ENCODE measurements around the gene CDYL.
"Not testable (repeated sequence)": the region's sequence is repeated elsewhere in the genome, so short reads cannot be mapped to it uniquely, and the experiment has no call there.

The CDYL gene

DNA sequence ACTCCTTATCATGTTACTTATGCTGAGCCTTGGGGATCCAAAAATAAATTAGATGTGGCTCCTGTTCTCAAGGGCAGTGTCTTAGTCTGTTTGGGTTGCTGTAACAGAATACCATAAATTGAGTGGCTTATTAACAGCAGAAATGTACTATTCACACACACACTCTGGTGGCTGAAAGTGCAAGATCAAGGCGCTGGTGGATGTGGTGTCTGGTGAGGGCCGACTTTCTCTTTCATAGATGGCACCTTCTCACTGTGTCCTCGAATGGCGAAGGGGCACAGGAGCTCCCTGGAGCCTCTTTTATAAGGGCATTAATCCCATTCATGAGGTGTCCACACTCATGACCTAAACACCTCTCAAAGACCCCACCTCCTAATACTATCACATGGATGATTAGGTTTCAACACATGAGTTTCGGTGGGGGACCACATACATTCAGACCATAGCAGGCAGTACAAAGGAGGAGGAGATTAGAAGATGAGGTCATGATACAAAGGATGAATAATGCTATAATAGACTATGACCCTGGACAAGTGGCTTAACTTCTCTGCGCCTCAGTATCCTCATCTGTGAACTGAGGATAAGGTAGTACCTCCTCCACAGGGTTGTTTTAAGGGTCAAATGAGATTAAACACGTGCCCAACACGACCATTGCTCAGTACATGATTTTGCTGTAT is 193.5 kb downstream of the CDYL start:
- no peak for DNase-seq

DNA sequence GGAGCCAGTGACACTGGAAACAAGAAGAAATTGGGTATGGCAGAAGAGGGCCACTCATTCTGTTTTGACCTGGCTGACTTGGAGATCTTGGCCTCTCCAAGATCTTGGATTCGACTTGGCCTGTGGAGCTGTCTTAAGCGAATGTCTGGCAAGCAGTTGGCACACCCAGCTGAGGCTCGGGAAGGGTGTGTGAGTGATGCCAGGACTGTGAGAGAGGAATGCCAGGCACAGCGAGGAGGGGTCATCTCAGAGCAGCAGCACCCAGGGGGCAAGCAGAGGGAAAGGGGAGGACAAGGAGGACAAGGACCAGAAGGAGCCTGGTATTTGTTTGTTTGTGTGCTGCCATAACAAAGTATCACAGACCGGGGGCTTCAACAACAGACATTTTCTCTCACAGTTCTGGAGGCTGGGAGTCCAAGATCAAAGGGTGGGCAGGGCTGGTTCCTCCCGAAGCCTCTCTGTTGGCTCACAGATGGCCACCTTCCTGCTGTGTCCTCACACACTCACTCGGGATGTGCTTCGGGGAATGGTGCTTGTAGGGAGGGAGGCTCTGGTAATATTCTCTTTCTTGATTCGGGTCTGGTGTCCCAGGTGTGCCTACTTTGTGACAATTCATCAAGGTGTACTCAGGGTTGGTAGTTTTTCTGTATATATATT is 194.7 kb downstream of the CDYL start:
- no peak for DNase-seq

DNA sequence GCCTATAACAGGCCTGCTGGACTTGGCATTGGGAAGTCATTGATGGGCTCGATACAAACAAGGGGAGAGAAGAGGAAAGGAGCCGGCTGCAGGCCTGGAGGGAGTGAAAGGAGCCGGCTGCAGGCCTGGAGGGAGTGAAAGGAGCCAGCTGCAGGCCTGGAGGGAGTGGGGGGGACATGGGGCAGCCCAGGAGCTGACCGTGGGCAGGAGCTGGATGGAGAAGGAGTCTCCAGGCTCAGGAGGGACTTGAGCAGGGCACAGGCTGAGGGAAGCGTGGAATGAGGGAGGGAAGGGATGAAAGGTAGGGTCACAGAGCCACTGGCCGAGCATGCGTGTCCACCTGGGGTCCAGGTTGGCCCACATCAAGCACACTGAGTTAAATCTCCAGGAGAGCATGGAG is 195.6 kb downstream of the CDYL start:
- DNase-seq, result no peak

DNA sequence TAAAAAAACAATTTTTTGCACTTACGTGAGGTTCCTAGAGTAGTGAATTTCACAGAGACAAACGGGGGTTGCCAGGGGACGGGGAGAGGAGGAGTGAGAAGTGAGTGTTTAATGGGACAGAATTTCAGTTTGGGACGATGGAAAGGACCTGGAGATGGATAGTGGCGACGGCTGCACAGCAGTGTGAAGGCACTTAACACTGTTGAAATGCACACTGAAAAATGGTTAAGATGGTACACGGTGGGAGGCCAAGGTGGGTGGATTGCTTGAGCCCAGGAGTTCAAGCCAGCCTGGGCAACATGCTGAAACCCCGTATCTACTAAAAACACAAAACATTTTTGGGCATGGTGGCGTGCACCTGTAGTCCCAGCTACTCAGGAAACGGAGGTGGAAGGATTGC is 196.2 kb downstream of the CDYL start:
- no peak for DNase-seq

DNA sequence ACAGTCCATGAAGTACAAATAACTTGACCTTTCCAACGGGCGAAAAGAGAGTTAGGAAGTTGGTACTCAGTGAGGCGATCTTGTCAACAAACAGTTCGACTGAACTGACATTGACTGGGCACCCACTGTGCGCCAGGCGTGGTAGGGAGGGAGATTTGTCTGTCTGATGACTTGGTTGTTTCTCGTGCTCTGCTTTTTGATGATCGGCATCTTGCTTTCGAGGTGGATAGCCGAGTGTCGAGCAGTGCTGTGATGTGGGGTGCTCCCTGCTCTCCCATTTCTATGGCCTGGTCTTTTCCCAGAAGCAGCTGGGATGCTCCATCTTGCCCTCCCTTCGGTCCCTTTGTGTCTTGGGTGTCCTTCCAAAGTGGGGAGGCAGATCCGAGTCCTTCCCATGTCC is 197.2 kb downstream of the CDYL start:
- DNase-seq, result no peak

DNA sequence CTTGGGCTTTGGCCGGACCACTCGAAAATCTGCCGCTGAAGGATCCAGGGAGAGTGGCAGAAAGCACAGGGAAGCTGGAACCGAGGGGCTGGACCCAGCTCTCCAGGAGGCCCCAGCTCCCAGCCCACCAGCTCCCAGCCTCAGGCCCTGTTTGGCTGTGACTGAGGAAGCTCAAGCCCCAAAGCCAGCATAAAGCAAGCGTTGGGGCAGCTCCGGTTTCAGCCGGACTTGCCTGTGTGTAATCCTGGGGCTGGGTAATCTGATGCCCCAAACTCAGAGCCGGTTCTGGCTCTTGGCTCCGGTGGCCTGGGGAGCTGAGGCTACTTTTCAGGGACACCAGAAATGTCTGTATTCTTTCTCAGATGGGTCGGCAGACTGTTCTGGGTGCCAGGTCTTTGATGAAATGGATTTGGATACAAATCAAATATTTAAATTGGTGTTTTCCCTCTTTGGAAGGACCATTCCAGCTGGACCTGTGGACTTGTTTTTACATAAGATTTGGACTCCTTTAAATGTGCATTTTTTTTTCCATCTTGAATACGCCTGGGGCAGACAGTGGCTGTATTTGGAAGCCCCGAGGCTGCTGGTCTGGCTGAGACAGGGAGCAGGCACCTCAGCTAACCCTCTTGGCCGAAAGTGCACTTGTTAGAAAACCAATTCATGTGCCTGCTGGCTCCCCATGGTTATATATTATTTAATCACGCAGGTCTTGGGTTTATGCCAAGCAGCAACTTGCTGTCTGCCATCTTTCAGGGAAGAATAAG is 198.0 kb downstream of the CDYL start:
- DNase-seq, result no peak

DNA sequence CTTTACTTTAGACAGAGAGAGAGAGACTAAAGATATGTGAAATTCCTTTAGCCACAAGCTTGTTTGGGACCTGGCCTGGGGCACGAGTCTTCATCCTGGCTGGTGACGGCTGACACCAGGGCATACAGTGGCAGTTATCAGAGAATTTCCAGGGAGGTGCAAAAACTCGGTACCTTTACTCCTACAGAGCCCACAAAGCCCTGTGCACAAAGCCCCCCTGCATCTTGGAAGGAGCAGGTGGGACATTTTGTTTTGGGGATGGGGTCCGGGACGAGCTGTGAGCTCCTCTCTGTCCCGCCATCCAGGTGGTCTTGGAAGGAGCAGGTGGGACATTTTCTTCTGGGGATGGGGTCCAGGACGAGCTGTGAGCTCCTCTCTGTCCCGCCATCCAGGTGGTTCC is 198.8 kb downstream of the CDYL start:
- DNase-seq, result no peak

DNA sequence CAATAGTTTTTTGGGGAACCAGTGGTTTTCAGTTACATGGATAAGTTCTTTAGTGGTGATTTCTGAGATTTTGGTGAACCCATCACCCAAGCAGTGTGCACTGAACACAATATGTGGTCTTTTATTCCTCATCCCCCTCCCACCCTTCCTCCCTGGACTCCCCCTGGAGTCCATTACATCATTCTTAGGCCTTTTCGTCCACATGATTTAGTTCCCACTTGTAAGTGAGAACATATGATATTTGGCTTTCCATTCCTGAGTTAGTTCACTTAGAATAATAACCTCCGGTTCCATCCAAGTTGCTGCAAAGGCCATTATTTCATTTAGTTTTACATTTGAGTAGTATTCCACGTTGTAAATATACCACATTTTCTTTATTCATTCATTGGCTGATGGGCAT is 199.3 kb downstream of the CDYL start:
- no peak for DNase-seq

DNA sequence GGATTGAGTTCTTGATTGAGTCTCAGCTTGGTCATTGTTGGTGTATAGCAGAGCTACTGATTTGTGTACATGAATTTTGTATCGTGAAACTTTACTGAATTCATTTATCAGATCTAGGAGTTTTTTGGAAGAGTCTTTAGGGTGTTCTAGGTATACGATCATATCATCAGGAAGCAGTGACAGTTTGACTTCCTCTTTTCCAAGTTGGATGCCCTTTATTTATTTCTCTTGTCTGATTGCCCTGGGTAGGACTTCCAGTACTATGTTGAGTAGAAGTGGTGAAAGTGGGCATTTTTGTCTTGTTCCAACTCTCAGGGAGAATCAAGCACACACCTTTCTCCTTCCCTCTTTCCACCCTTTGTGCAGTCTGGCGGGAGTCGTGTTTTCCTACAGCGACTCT is 201.3 kb downstream of the CDYL start:
- no peak for DNase-seq

DNA sequence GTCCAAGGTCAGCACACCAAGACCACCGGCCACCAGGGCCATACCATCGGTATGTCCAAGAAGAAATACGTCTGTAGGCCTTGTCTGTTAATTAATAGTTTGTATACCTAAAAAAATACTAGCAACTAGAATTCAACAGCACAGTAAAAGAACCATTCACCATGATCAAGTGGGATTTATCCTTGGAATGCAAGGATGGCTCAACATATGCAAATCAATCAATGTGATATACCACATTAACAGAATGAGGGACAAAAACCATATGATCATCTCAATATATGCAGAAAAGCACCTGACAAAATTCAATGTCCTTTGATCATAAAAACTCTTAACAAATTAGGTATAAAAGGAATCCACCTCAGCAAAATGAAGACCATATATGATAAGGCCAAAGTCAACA is 203.2 kb downstream of the CDYL start:
- DNase-seq, result no peak

DNA sequence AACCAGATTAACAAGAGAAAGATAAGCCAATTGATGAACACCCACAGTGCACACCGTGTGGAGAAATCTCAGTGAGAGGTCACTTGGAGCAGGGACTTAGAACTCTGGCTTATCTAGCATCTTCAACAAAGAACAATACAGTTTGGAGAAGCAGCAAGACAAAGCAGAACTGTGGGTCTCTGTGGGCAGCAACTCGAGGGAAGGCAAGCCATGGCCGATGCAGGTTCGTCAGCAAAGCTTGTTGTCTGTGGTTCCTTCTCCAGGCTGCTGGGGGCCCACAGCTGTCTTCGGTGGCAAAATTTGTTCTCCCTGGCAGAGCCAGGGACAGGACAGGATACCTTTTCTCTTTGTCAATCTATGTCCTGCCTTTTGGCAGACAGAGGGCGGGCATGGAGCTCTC is 205.6 kb downstream of the CDYL start:
- no peak for DNase-seq

DNA sequence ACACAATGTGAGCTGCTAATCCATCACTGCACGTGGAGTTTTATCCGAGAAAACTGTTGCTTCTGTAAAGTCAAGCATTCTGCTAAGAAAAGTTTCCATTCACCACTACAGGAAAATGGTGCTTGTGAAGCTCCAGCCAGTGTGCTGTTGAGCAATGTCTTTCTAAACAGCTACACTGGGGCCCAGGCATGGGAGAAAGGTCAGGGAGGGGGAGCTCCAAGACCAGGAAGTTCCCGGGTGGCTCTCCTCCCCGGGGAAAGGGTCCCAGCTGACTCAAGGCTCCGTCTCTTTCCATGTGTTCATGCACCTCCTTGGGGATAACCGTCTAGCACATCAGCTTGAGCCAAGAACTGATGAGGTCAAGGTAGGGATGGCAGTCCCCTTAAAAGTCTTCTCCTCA is 207.1 kb downstream of the CDYL start:
- no peak for DNase-seq

DNA sequence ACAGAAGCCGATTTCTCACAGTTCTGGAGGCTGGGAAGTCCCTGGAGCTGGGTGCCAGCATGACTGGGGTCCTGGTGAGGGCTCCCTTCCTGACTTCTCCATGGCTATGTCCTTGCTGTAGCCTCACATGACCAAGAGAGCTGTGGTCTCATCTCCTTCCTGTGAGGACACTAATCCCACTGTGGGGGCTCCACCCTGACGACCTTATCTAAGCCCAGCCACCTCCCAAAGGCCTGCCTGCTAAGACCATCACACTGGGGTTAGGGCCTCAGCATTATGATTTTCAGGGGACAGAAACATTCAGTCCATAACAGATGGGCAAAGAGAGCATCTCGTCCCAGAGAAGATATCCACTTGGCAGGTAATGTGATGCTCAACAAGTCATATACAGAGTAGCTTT is 210.8 kb downstream of the CDYL start:
- DNase-seq, result no peak

DNA sequence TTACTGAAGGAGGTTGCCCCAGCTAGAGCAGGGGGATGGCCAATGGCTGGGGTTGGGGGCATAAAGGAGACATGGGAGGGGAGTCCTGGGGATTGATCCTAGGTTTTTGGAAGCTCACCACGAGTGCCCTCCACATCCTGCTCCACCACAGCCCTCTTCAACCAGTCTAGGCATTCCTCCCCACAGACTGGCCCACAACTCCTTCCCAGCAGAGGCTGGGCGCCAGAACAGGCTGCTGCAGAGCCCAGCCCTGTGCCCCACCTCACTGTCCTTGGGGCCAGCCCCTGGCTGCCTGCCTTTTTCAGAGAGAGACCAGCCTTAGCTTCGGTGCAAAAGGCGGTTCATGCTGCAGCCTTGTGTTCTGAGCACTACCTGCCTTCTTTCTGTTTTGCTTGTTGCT is 211.2 kb downstream of the CDYL start:
- DNase-seq, result no peak

DNA sequence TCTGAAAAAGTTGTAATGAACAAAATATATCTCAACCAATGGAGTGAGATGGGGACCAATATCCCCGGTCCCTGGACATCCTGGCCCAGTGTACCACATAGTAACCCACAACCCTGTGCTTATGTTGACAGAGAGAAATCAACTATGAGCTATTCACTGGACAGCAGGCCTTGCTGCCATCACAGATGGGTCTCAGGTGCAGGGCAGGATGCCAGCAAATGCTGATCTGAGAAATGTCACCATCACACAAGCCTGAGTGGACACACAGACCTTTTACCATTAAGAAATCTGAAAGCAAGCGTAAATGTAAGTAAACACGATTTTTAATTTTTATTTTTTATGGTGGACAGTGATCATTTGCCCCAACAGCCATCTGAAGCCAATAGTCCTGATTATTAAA is 218.5 kb downstream of the CDYL start:
- no peak for DNase-seq

DNA sequence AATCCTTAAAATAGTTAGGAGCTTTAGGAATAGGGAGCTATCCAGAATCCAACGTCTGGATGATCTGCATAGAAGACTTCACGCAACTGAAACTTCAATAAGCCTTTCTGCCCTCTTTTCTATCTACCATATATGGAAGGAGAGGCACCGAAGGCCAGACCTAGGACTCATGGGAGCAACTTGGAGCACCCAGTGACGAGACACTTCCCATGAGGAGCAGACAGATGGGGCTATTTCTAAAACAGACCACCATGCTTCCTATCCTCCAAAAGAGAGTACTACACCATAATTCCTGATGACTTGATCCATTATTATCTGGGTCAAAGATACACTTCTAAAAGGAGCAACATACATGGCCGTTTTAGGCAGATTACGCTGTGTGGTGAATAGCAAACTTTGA is 221.7 kb downstream of the CDYL start:
- no peak for DNase-seq

DNA sequence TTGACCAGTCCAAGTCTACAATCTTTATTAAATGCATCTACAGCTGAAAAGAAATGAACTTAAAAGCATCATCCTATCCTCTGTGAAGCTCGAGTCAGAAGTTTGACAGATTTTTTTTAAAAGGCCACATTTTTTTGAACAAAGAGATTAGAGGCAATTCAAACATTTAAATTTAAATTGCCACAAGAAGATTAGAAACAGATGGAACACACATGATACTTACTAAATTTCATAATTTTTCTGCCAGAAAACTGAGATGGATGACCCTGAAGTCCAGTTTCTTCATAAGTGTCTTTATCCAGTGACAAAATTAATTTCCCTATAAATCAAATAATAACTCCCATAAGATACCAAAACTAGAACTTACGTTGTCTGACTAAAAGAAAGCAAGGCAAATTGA is 223.4 kb downstream of the CDYL start:
- DNase-seq, result no peak

DNA sequence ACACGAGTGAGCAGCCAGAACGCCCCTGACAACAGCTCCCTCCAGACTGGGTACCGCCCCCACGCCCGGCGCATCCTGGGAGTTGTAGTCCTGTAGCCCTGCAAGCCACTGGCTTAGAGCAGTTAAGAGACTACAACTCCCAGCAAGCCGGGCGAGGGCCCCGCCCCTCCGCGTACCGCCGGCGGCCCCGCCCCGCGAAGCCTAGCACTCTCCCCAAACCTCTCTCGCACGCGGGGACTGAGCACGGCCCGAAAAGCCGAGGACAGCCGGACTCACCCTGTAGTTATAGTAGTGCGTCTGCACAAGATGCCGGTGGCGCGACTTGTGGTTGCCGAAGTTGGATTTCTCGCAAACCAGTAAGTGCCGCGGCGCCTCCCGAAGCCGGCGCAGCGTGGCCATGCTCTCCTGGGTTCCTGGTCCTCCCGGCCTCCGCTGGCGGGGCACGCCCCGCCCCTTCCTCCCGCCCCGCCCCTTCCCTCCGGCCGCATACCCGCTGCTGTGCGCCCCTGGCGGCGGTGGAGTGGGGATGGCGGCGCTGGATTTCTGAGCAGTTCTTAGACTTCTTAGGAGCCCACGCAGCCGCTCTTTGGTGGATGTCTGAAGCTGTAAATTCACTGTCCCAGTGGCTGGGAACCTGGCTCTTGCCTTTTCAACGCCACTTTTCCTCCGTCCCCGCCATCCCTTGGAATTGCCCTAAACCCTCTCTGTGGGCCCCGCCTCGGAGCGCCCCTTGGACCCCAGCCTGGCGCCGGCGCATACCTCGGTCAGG is 227.6 kb downstream of the CDYL start, which contains the start of gene RPP40:
Gene RPP40 (minus strand): TSS at position 434 of the 769 bp plus-strand sequence. CDS start 35 bp downstream, at position 399.
- DNase-seq, result peak; percentile 97 to 98

DNA sequence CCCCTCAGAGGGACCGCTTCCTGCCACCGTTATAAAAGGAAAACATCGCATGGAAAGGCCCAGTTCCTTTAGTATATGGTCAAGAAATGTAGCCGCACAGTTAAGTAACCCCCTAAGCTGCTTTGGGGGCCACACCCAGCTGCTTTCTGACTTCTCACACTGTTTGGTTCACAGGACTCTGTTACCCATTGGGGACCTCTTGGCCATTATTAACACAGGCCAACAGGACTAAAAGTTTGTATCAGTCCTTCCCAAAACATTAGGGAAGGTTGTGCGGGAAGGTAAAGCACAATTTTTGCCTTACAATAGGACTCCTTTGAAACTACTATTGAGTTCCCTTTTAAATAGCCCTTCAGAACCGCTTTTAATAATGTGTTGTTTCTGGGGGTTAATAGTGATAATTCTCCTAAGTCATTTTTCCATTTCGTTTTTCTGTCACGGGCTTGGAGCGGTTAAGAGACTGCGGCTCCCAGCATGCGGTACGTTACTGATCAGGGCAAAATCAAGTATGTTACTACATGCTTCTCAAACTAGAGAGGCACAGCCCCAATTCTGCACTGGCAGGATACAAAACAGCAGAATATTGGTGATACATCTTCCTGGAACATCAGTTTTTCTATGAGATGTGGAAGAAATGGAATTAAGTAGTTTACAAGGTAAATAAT is 228.3 kb downstream of the CDYL start:
- DNase-seq, result no peak

DNA sequence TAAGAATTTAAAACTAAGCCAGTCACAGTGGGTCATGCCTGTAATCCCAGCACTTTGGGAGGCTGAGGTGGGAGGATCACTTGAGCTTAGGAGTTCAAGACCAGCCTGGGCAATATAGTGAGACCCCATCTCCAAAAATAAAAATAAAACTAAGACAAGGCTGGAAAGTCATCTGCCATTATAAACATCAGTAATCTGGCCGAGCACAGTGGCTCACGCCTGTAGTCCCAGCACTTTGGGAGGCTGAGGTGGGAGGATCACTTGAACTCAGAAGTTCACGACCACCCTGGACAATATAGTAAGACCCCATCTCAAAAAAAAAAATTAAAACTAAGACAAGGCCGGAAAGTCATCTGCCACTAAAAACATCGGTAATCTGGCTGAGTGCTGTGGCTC is 228.8 kb downstream of the CDYL start:
- DNase-seq, result not testable (repeated sequence)

Measured in CD4-positive, alpha-beta T cell treated with Interleukin-1 beta for 1 hour (primary cell).